Measurements from ENCODE around the gene TWF1. TPM values are rescaled to one million over a fixed set of nuclear protein-coding genes. Genes with fewer than 3 reads are reported as not detected.

The TWF1 gene
- total and polyA plus RNA-seq, 2 of the 8 experiments (the other 6 are each of a cell fraction or from before 2014, with no cell fraction given): 7.6 to 27.9 TPM

GRCh38 chr12:43824207-43824775 lies 18.2 kb upstream of the TWF1 start (continued):
- TF ChIP-seq, protein P1, sequence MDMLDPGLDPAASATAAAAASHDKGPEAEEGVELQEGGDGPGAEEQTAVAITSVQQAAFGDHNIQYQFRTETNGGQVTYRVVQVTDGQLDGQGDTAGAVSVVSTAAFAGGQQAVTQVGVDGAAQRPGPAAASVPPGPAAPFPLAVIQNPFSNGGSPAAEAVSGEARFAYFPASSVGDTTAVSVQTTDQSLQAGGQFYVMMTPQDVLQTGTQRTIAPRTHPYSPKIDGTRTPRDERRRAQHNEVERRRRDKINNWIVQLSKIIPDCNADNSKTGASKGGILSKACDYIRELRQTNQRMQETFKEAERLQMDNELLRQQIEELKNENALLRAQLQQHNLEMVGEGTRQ (IDR thresholded peaks at IDR 0.05; ENCODE audit: low read length): no peak
- no peak for TF ChIP-seq SP2 (IDR thresholded peaks at IDR 0.05; ENCODE audit: low read length)
- TF ChIP-seq ZNF274 (IDR thresholded peaks at IDR 0.05; ENCODE audit: borderline replicate concordance, extremely low read depth, low read length): no peak
- no peak for TF ChIP-seq SAP30 (IDR thresholded peaks at IDR 0.05; ENCODE audit: insufficient read depth, insufficient replicate concordance, low read length)
- TF ChIP-seq RBBP5 (IDR thresholded peaks at IDR 0.05; ENCODE audit: borderline replicate concordance, low read depth, low read length): no peak
- no peak for TF ChIP-seq SUZ12 (IDR thresholded peaks at IDR 0.05; ENCODE audit: low read length)
- TF ChIP-seq TEAD4 (IDR thresholded peaks at IDR 0.05; ENCODE audit: low read depth, low read length): no peak
- TF ChIP-seq CBX5 (IDR thresholded peaks at IDR 0.05; ENCODE audit: low read depth, low read length): no peak

Measured in H1 (cell line).